DOHH2 (cell line): Measurements from ENCODE around the gene STX17.

ENCODE experiments used
- H3F3A ChIP-seq: fragments of 200-600 bp; sonication (generic), shearing (Covaris generic); 2 replicates; pipeline ENCODE4 v1.6.0; 2016; ENCODE audit warnings: antibody characterized with exemption, mild to moderate bottlenecking; ENCODE audit not compliant: control insufficient read depth, insufficient read depth
- H3K27ac ChIP-seq: fragments of 200-600 bp; sonication (generic); 2 replicates; pipeline ENCODE4 v1.5.1; 2014; ENCODE audit warnings: low read depth, mild to moderate bottlenecking, low read length, moderate library complexity
- H3K27me3 ChIP-seq: fragments of 200-600 bp; sonication (generic); 2 replicates; pipeline ENCODE4 v1.6.1; 2014; ENCODE audit warnings: mild to moderate bottlenecking, low read length, mixed read lengths; ENCODE audit not compliant: control insufficient read depth
- H3K36me3 ChIP-seq: fragments of 200-600 bp; sonication (generic); 2 replicates; pipeline ENCODE4 v1.6.1; 2014; ENCODE audit warnings: mild to moderate bottlenecking, low read length, moderate library complexity, mixed read lengths; ENCODE audit not compliant: control insufficient read depth
- H3K4me1 ChIP-seq: fragments of 200-600 bp; sonication (generic); 2 replicates; pipeline ENCODE4 v1.6.1; 2014; ENCODE audit warnings: mild to moderate bottlenecking, low read length, mixed read lengths; ENCODE audit not compliant: control insufficient read depth
- H3K4me2 ChIP-seq: fragments of 200-600 bp; sonication (generic); 2 replicates; pipeline ENCODE4 v1.6.0; 2014; ENCODE audit warnings: mild to moderate bottlenecking, low read length, moderate library complexity
- H3K4me3 ChIP-seq: fragments of 200-600 bp; sonication (generic); 2 replicates; pipeline ENCODE4 v1.5.1; 2014; ENCODE audit warnings: mild to moderate bottlenecking, low read length, mixed read lengths
- H3K79me2 ChIP-seq: fragments of 200-600 bp; sonication (generic); 2 replicates; pipeline ENCODE4 v1.6.1; 2014; ENCODE audit warnings: mild to moderate bottlenecking, low read length, mixed read lengths; ENCODE audit not compliant: control insufficient read depth
- H3K9me2 ChIP-seq: fragments of 200-600 bp; sonication (generic); replicated peaks from 2 replicates; pipeline ENCODE4 v1.6.1; 2014; ENCODE audit warnings: mild to moderate bottlenecking, low read length, mixed read lengths; ENCODE audit not compliant: control insufficient read depth
- H3K9me3 ChIP-seq: fragments of 200-600 bp; sonication (generic); 2 replicates; pipeline ENCODE4 v1.6.1; 2014; ENCODE audit warnings: antibody characterized with exemption, low read length, mixed read lengths; ENCODE audit not compliant: control insufficient read depth, insufficient read depth
- H4K20me1 ChIP-seq: fragments of 200-600 bp; sonication (generic); 2 replicates; pipeline ENCODE4 v1.6.0; 2014; ENCODE audit warnings: low read depth, mild to moderate bottlenecking, antibody characterized with exemption, low read length, moderate library complexity; ENCODE audit not compliant: control insufficient read depth, insufficient read depth
- CTCF ChIP-seq: fragments of 200-600 bp; sonication (generic); IDR thresholded peaks from one replicate; pipeline ENCODE4 v1.5.1; 2014; ENCODE audit warnings: antibody characterized with exemption, mild to moderate bottlenecking, low read depth, low read length; ENCODE audit not compliant: poor library complexity, severe bottlenecking
- EZH2phosphoT487 ChIP-seq: fragments of 200-600 bp; sonication (generic); IDR thresholded peaks from 2 replicates; pipeline ENCODE4 v1.6.1; 2017; ENCODE audit warnings: borderline replicate concordance, mild to moderate bottlenecking, antibody characterized with exemption, low read length, moderate library complexity, mixed read lengths

Gene STX17

GRCh38 chr9:99873943-99874584, 32.4 kb upstream of the STX17 start:
- 0 out of 2 replicates have a peak, but pooled peaks cover 2% of the 10 kb centered on the region for H3K27me3 ChIP-seq
- H3K27ac ChIP-seq, result no peak overlapping the region
- H3K9me3 ChIP-seq, result no peaks in the 10 kb centered on the region
- no peaks in the 10 kb centered on the region for H3K9me2 ChIP-seq
- no peak overlapping the region for H3K4me2 ChIP-seq
- no peak overlapping the region for H3K4me3 ChIP-seq
- TF ChIP-seq CTCF (no peak), EZH2phosphoT487 (no peak)
- no peaks in the 10 kb centered on the region for H3K79me2 ChIP-seq
- no peaks in the 10 kb centered on the region for H3K4me1 ChIP-seq
- no peaks in the 10 kb centered on the region for H3K36me3 ChIP-seq
- H4K20me1 ChIP-seq, result no peaks in the 10 kb centered on the region
- H3F3A ChIP-seq, result no peaks in the 10 kb centered on the region

- H4K20me1 ChIP-seq, result no peaks in the 10 kb centered on the region
- no peaks in the 10 kb centered on the region for H3K79me2 ChIP-seq
- no peaks in the 10 kb centered on the region for H3K9me3 ChIP-seq
- TF ChIP-seq CTCF (no peak), EZH2phosphoT487 (no peak)
- no peaks in the 10 kb centered on the region for H3K4me1 ChIP-seq
- H3K9me2 ChIP-seq, result no peaks in the 10 kb centered on the region
- no peaks in the 10 kb centered on the region for H3K36me3 ChIP-seq
- no peaks in the 10 kb centered on the region for H3F3A ChIP-seq
- 0 out of 2 replicates have a peak, but pooled peaks cover 2% of the 10 kb centered on the region for H3K27me3 ChIP-seq
- H3K27ac ChIP-seq, result no peak overlapping the region
- H3K4me3 ChIP-seq, result no peak overlapping the region
- H3K4me2 ChIP-seq, result no peak overlapping the region
Measured at GRCh38 chr9:99876190-99876589, 30.3 kb upstream of the STX17 start.

- Histone ChIP-seq H3K4me1 (no peaks in the 10 kb centered on the region), H3K4me2 (no peak overlapping the region), H3K4me3 (no peak overlapping the region), H3F3A (no peaks in the 10 kb centered on the region), H3K27me3 (0 out of 2 replicates have a peak, but pooled peaks cover 2% of the 10 kb centered on the region), H3K27ac (no peak overlapping the region), H3K79me2 (no peaks in the 10 kb centered on the region), H3K9me3 (no peaks in the 10 kb centered on the region), H3K36me3 (no peaks in the 10 kb centered on the region), H3K9me2 (no peaks in the 10 kb centered on the region), H4K20me1 (no peaks in the 10 kb centered on the region)
- TF ChIP-seq CTCF (no peak), EZH2phosphoT487 (no peak)
Measured at GRCh38 chr9:99878651-99879050, 27.8 kb upstream of the STX17 start.

DNA sequence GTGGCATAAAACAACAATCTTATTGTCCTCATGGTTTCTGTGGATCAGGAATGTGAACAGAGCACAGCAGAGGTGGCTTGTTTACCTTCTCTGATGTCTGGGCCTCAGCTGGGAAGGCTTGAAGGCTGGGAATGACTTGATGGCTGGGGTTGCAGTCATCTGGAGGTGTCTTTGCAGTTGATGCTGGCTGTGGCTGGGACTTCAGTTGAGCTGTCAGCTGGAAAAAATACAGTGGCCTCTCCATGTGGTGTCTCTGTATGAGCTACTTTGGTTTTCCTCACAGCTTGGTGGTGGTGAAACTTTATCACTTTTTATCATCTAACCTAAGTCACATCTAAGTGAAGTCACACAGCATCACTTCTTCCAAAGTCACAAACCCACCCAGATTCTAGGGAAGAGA, 24.7 kb upstream of the STX17 start:
- Histone ChIP-seq H3K79me2 (no peaks in the 10 kb centered on the region), H3K9me2 (no peaks in the 10 kb centered on the region), H3K27ac (no peak overlapping the region), H3F3A (no peaks in the 10 kb centered on the region), H3K9me3 (no peaks in the 10 kb centered on the region), H3K4me3 (no peak overlapping the region), H3K4me2 (no peak overlapping the region), H3K4me1 (no peaks in the 10 kb centered on the region), H3K27me3 (no peaks in the 10 kb centered on the region), H4K20me1 (no peaks in the 10 kb centered on the region), H3K36me3 (no peaks in the 10 kb centered on the region)
- no peak for TF ChIP-seq EZH2phosphoT487
- TF ChIP-seq CTCF, result no peak
